Stimulated activated CD4-positive, alpha-beta T cell treated with anti-CD3 and anti-CD28 coated beads, Interleukin-12 subunit alpha, Interleukin-12 subunit beta, amount 100 ng/mL, for 24 hours (primary cell): Measurements from ENCODE around the gene KCNQ5.

Source experiments
- DNase-seq, 2 experiments: peaks; one replicate each; pipeline ENCODE4 v3.0.0-alpha.2; 2020; ENCODE audit warnings: low read depth in 2 of 2

The KCNQ5 gene

GRCh38 chr6:72742001-72742673, 120.3 kb downstream of the KCNQ5 start:
- no peak for DNase-seq

GRCh38 chr6:72746276-72746675, 124.4 kb downstream of the KCNQ5 start:
- DNase-seq = no peak

GRCh38 chr6:72748759-72749158, 126.9 kb downstream of the KCNQ5 start:
- no peak for DNase-seq

DNA sequence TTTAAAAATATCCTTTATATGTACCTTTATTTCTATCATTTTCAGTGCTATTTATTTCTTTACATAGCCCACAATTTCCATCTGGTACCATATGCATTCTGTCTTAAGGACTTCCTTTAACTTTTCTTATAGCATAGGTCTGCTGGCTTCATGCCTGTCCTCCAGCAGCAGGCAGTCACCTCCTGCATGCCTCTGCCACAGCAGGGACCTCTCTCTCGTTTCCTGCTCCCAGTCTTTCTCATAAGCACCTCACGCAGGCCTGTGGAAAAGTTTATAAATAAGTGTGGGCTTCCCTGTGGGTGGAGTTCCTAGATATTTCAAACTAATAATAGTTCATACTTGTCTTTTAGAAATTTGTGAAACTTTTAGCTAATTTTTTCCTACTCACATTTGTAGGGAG, 133.9 kb downstream of the KCNQ5 start:
- no peak for DNase-seq

- no peak for DNase-seq
Observed at GRCh38 chr6:72757048-72757447, 135.2 kb downstream of the KCNQ5 start.

GRCh38 chr6:72757926-72758325, 136.1 kb downstream of the KCNQ5 start:
- DNase-seq = no peak

DNA sequence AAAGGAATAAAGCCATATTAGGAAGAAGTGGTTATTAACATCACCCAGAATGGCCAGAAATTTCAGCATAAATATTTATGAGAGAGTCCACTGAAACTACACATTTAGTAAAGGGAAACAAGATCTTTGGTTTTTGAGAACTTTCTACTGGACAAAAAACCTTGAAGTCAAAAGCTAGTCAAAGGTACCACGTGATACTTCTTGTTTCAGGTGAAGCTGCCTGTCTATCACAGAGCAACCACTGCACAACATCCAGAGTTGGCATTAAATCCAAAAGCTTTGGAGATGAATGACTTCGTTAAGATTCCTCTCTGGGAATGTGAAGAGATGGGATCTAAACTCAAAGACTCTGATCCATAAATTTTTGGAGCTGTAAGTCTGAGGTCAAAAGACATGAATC, 137.0 kb downstream of the KCNQ5 start:
- no peak for DNase-seq

DNA sequence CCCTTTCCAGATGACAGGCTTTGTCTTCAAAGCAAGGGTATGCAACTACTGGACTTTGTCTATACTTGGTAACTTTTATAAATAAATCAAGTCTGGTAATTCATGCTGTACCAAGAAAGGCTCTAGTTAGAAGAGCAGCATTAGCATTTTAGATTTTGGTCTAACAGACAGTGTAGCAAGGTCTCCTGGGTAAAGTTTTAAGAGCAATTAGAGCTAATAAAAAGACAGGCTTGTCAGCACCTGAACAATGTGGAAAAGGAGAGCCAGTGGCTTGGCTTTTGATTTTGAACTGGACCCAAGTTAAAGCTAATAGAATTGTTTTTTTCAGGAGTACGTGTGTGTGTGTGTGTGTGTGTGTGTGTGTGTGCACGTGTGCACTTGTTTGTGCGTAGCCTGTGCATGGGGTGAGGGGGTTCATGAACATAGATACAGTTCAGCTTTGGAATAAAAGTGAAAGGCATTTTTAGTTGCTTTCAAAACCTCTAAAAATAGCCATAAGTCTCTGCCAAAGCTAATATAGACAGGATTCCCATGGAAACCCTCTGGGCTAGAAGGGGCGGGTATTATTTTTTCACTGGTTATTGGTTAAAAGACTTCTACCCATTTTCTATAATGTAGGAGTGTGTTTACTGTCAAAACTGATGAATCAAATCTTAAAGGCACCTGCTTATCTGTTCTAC, 138.4 kb downstream of the KCNQ5 start:
- no peak for DNase-seq

GRCh38 chr6:72761761-72762160, 139.9 kb downstream of the KCNQ5 start:
- no peak for DNase-seq

DNA sequence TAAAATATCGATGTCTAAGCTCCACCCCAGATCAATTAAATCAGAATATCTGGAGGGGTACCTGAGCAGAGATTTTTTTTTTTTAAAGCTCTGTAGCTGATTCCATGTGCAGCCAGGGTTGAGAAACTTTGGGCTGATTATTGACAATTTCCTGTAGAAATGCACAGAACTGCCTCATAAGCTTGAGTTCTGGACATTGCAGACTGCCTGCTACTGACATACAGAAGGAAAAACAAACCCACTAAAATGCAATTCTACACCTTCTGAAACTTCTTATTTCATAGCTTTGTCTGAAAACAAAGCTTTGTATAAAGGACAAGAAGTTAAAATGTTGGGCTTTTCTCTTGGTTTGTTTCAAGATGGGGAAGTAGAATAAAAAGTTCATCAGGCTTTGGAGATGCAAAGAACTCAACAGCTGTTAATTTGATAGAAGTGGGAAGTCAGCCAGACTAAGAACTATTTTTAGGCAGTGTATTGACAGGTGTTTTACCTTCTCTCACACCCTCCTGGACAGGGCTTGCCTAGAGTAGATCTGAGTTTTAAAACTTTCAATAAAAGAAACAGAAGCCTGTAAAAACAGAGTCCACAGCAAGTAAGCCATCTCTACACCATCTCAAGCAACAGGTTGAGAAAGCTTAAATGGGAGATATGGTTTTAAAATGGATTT, 147.7 kb downstream of the KCNQ5 start:
- DNase-seq = no peak

- DNase-seq = no peak
Observed at GRCh38 chr6:72770959-72771358, 149.1 kb downstream of the KCNQ5 start.

DNA sequence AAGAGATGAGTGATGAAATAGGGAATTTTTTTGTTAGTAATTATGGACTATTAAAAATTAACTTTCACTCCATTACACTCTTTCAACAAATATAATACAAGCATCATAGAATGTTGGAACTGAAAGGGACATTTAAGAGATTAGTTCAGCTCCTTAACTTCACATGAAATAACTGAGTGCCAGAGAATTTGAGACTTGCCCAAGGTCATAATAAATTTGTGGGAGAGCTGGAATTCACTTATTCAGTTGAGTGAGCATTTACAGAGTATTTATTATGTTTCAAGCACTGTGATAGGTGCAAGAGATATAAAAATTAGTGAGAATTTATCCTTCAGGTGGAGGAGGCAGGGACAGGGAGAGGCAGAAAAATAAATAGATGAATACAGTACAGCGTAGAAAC, 154.6 kb downstream of the KCNQ5 start:
- DNase-seq = no peak

DNA sequence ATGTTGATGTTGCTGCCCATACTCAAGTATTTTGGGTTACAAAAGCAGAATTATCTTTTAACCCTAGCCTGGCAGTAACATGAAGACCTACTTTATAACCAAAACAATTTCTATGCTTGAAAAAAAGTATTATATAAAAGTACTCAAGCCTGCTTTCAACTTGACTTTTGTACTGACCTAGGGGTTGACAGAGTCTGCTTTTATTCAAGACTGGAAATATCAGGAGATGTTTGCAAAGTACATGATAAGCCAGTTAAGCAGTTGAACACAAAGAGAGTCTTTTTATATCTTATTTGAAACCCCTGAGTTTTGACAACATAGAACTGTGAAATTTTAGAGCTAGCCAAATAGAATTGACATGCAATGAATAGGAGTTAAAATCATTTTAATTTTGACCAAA, 159.8 kb downstream of the KCNQ5 start:
- DNase-seq = no peak

- no peak for DNase-seq
Observed at GRCh38 chr6:72783035-72783434, 161.2 kb downstream of the KCNQ5 start.

DNA sequence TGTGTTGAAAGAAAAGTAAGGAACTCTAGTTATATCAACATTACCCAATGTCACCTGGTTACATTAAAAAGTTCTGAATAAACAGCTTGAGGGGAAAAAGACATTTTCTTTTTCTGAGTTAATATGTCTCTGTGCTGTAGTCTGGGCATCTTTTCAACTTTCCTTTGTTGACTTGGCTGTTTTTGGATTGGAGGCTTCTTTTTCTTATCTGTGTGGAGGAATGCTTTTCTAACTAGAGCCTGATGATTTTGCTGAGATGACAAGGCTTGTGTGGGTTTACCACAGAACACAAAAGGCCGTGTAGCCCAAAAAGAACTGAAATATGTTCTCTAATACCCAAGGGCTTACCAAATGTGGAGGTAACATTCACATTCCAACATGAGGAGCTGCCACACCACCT, 161.8 kb downstream of the KCNQ5 start:
- DNase-seq = no peak

GRCh38 chr6:72784071-72784470, 162.2 kb downstream of the KCNQ5 start:
- DNase-seq = no peak

GRCh38 chr6:72784581-72784980, 162.7 kb downstream of the KCNQ5 start:
- no peak for DNase-seq

- no peak for DNase-seq
Observed at GRCh38 chr6:72787391-72788031, 165.6 kb downstream of the KCNQ5 start.

GRCh38 chr6:72788188-72788587, 166.3 kb downstream of the KCNQ5 start:
- DNase-seq = no peak

DNA sequence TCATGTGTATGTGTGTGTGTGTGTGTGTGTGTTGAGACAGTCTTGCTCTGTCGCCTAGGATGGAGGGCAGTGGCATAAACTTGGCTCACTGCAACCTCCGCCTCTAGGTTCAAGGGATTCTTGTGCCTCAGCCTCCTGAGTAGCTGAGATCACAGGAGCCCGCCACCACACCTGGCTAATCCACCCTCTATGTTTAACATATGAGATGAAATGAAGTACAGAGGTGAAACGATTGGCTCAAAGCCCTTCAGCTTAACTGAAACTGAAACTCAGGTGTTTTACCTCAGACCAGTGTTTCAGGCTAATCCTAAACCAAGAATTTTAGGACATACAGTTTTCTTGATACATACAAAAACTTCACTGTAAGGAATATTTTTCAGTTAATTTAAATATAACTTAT, 167.3 kb downstream of the KCNQ5 start:
- no peak for DNase-seq

- no peak for DNase-seq
Observed at GRCh38 chr6:72792692-72793091, 170.8 kb downstream of the KCNQ5 start.

DNA sequence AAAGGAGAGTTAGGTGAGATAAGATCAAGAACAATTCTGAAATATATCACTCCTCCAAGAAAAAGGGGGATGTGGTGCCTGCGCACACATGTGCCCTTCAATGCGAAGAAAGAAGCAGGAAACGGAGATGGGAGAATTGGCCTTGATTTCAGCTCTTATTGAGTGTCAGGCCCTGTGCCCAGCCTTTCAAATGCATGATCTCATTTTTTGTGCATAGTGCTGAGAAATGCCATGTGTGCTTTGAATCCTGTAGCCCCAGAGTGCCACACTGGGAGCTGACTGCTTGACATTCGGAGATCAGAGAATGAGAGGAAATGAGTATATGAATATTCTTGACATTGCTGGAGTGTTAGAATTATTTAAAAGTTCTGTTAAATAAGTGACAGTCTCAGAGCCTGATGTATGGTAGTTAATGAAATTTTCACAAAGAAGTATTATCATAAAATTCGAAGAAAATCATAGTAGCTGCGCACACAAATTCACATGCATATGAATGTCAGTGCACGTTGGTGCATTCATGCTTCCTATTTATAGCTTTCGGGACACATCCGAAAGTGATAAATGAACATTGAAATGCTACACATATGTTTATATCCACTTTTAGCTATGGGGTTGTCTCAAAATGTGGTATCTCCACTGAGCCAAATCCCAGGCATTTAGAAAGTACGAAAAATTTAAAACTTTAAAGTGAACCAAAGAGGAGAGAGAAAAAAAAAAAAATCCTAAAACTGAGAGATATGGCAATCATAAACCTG, 172.0 kb downstream of the KCNQ5 start:
- DNase-seq = no peak
